H1 (cell line): ENCODE measurements around the gene PROK1. TPM values are rescaled to one million over a fixed set of nuclear protein-coding genes. Genes with fewer than 3 reads are reported as not detected.
A peak's percentile ranks its signal among the peaks of the same experiment; 100 is the strongest.

Experiments
- CTCF ChIA-PET: fragments of 300-600 bp; sonication (Branson Sonifier 250); formaldehyde crosslinking; loops from one replicate; lab custom pipeline; 2021; ENCODE audit not compliant: partially characterized antibody; lab: Charles Lee
- POLR2A ChIA-PET: fragments of 300-600 bp; sonication (Branson Sonifier 250); formaldehyde crosslinking; loops from one replicate; lab custom pipeline; 2021; ENCODE audit warnings: inconsistent platforms; ENCODE audit not compliant: partially characterized antibody; lab: Charles Lee
- DNase-seq, 2 experiments: peaks; one replicate each; pipeline versions ENCODE4 v3.0.0 to v3.0.0-alpha.2; 2010 to 2022; ENCODE audit warnings: low spot score in 2 of 2, low read depth in 1 of 2, mixed read lengths in 1 of 2
- FAIRE-seq: peaks from 2 replicates; lab custom pipeline; 2011; peaks lifted over from hg19 to GRCh38; lab: Jason Lieb, UNC
- H2AFZ ChIP-seq: 2 replicates; pipeline ENCODE4 v1.8.1; 2012; ENCODE audit warnings: low read length, inconsistent platforms
- H2AK5ac ChIP-seq: 2 replicates; pipeline ENCODE4 v1.6.1; 2013; ENCODE audit warnings: low read depth, low read length
- H2BK120ac ChIP-seq: replicated peaks from 2 replicates; pipeline ENCODE3; 2013; ENCODE audit warnings: low read depth, low read length, inconsistent platforms
- H2BK12ac ChIP-seq: 2 replicates; pipeline ENCODE4 v1.6.1; 2013; ENCODE audit warnings: low read depth, low read length
- H2BK15ac ChIP-seq: 2 replicates; pipeline ENCODE4 v1.6.1; 2013; ENCODE audit warnings: low read length
- H2BK20ac ChIP-seq: 2 replicates; pipeline ENCODE4 v1.6.1; 2013; ENCODE audit warnings: low read length
- H2BK5ac ChIP-seq: 2 replicates; pipeline ENCODE4 v1.6.1; 2013; ENCODE audit warnings: low read depth, low read length
- H3K14ac ChIP-seq: 2 replicates; pipeline ENCODE4 v1.6.1; 2013; ENCODE audit warnings: inconsistent platforms; ENCODE audit not compliant: insufficient read length
- H3K18ac ChIP-seq: 2 replicates; pipeline ENCODE4 v1.6.1; 2013; ENCODE audit warnings: low read length; ENCODE audit errors: extremely low read depth
- H3K23ac ChIP-seq: 2 replicates; pipeline ENCODE4 v1.6.1; 2013; ENCODE audit warnings: inconsistent platforms; ENCODE audit not compliant: insufficient read length
- H3K23me2 ChIP-seq: 2 replicates; pipeline ENCODE4 v1.6.1; 2013; ENCODE audit warnings: low read depth, low read length
- H3K27ac ChIP-seq: 2 replicates; pipeline ENCODE4 v1.6.1; 2011; ENCODE audit warnings: low read depth, low read length, inconsistent platforms
- H3K27me3 ChIP-seq, 4 experiments: replicated peaks in 1 of 4; 1 replicate in 1 of 4; 2 replicates in 3 of 4; pipeline versions ENCODE4 v1.6.1 to v1.8.1; 2011 to 2013; ENCODE audit warnings: low read length in 3 of 4, mild to moderate bottlenecking in 3 of 4, inconsistent platforms in 2 of 4, mixed read lengths in 2 of 4, moderate library complexity in 1 of 4; ENCODE audit not compliant: control insufficient read depth in 3 of 4, insufficient read depth in 3 of 4; ENCODE audit errors: extremely low read depth in 1 of 4
- H3K36me3 ChIP-seq, 4 experiments: 2 replicates each; pipeline versions ENCODE4 v1.6.1 to v1.8.1; 2011 to 2013; ENCODE audit warnings: mild to moderate bottlenecking in 4 of 4, low read length in 3 of 4, moderate library complexity in 2 of 4, control low read depth in 1 of 4, inconsistent platforms in 1 of 4; ENCODE audit not compliant: insufficient read depth in 4 of 4, control insufficient read depth in 2 of 4
- H3K4ac ChIP-seq: replicated peaks from 2 replicates; pipeline ENCODE3; 2013; ENCODE audit warnings: low read length, low read depth, mixed read lengths, inconsistent platforms; ENCODE audit not compliant: insufficient read length
- H3K4me1 ChIP-seq, 4 experiments: replicated peaks in 1 of 4; 1 replicate in 1 of 4; 2 replicates in 3 of 4; pipeline versions ENCODE4 v1.6.1 to v1.8.1; 2011 to 2013; ENCODE audit warnings: low read length in 3 of 4, inconsistent platforms in 2 of 4, mixed read lengths in 1 of 4; ENCODE audit not compliant: insufficient read depth in 4 of 4, control insufficient read depth in 3 of 4
- H3K4me2 ChIP-seq, 2 experiments: 2 replicates each; pipeline versions ENCODE4 v1.6.1 to v1.8.1; 2011 to 2013; ENCODE audit warnings: low read depth in 2 of 2, low read length in 2 of 2, control low read depth in 1 of 2, inconsistent platforms in 1 of 2, mild to moderate bottlenecking in 1 of 2; ENCODE audit not compliant: insufficient read depth in 1 of 2
- H3K4me3 ChIP-seq, 4 experiments: fragments of 200-600, 300-600 bp in 1 of 4; sonication (generic), shearing (Covaris generic), sonication (Bioruptor Twin) in 1 of 4; 2 replicates each; pipeline versions ENCODE4 v1.5.1 to v1.8.1; 2011 to 2016; ENCODE audit warnings: low read length in 4 of 4, low read depth in 3 of 4, control low read depth in 2 of 4, inconsistent platforms in 2 of 4, mild to moderate bottlenecking in 2 of 4, mixed read lengths in 1 of 4, moderate library complexity in 1 of 4; ENCODE audit not compliant: insufficient read depth in 2 of 4; ENCODE audit errors: extremely low read depth in 1 of 4
- H3K56ac ChIP-seq: replicated peaks from 2 replicates; pipeline ENCODE3; 2013; ENCODE audit warnings: low read depth, mild to moderate bottlenecking, mixed read lengths, low read length, inconsistent platforms; ENCODE audit not compliant: insufficient read length
- H3K79me1 ChIP-seq: 2 replicates; pipeline ENCODE4 v1.6.1; 2013; ENCODE audit warnings: low read depth, low read length, control low read depth
- H3K79me2 ChIP-seq, 2 experiments: 2 replicates each; pipeline versions ENCODE4 v1.6.1 to v1.8.1; 2012 to 2013; ENCODE audit warnings: low read length in 2 of 2, mild to moderate bottlenecking in 2 of 2, inconsistent platforms in 1 of 2; ENCODE audit not compliant: insufficient read depth in 2 of 2, control insufficient read depth in 1 of 2
- H3K9ac ChIP-seq, 4 experiments: replicated peaks in 1 of 4; 1 replicate in 1 of 4; 2 replicates in 3 of 4; pipeline versions ENCODE4 v1.6.1 to v1.8.1; 2011 to 2013; ENCODE audit warnings: low read depth in 3 of 4, low read length in 3 of 4, control low read depth in 2 of 4, mild to moderate bottlenecking in 2 of 4, moderate library complexity in 2 of 4, inconsistent platforms in 1 of 4; ENCODE audit errors: extremely low read depth in 1 of 4
- H3K9me3 ChIP-seq, 2 experiments: 2 replicates each; pipeline versions ENCODE4 v1.6.1 to v1.8.1; 2012 to 2013; ENCODE audit warnings: mild to moderate bottlenecking in 2 of 2, moderate library complexity in 2 of 2, control low read depth in 1 of 2, inconsistent platforms in 1 of 2, low read depth in 1 of 2, low read length in 1 of 2, mixed read lengths in 1 of 2; ENCODE audit not compliant: insufficient read depth in 2 of 2
- H4K20me1 ChIP-seq, 2 experiments: replicated peaks in 1 of 2; 2 replicates each; pipeline versions ENCODE3 to v1.8.1; 2011 to 2013; ENCODE audit warnings: inconsistent platforms in 2 of 2, low read length in 2 of 2, mild to moderate bottlenecking in 1 of 2; ENCODE audit not compliant: insufficient read depth in 2 of 2, control insufficient read depth in 1 of 2
- H4K5ac ChIP-seq: 2 replicates; pipeline ENCODE4 v1.6.1; 2013; ENCODE audit warnings: low read length, low read depth, mixed read lengths, inconsistent platforms; ENCODE audit not compliant: insufficient read length
- H4K8ac ChIP-seq: 2 replicates; pipeline ENCODE4 v1.8.0; 2013; ENCODE audit warnings: mild to moderate bottlenecking, moderate library complexity, low read length, inconsistent platforms; ENCODE audit not compliant: insufficient read depth; ENCODE audit errors: extremely low read depth
- H4K91ac ChIP-seq: replicated peaks from 2 replicates; pipeline ENCODE3; 2013; ENCODE audit warnings: low read length, mixed read lengths, inconsistent platforms; ENCODE audit not compliant: insufficient read length
- CHD1 ChIP-seq: IDR thresholded peaks from 2 replicates; pipeline ENCODE4 v1.6.1; 2012; ENCODE audit warnings: low read depth, low read length, improper control_type of control experiment
- CREB1 ChIP-seq: IDR thresholded peaks from 2 replicates; pipeline ENCODE4 v1.6.1; 2012; ENCODE audit warnings: inconsistent platforms
- CTCF ChIP-seq, 3 experiments: IDR thresholded peaks; 1 replicate in 2 of 3; 2 replicates in 1 of 3; pipeline versions ENCODE4 v1.5.1 to v1.6.1; 2011; ENCODE audit warnings: low read length in 3 of 3, mild to moderate bottlenecking in 3 of 3, inconsistent platforms in 2 of 3, low read depth in 1 of 3, moderate library complexity in 1 of 3; ENCODE audit not compliant: insufficient read depth in 1 of 3; ENCODE audit errors: control extremely low read depth in 1 of 3
- POLR2A ChIP-seq, 2 experiments: IDR thresholded peaks; 1 replicate in 1 of 2; 2 replicates in 1 of 2; pipeline ENCODE4 v1.6.1; 2011; ENCODE audit warnings: low read depth in 2 of 2, low read length in 2 of 2, mild to moderate bottlenecking in 2 of 2; ENCODE audit errors: control extremely low read depth in 1 of 2
- WGBS, 2 experiments: shearing (Covaris generic) in 1 of 2; methylation state at CpG; one replicate each; pipeline versions ENCODE4 v1.1.6 to v1.1.7; 2013 to 2015; ENCODE audit warnings: low lambda C conversion rate in 2 of 2, mixed read lengths in 2 of 2, inconsistent platforms in 1 of 2, low coverage in 1 of 2, missing lambda C conversion rate in 1 of 2; ENCODE audit not compliant: insufficient replicate concordance in 2 of 2, insufficient coverage in 1 of 2, insufficient read length in 1 of 2; ENCODE audit errors: extremely low coverage in 1 of 2, missing lambda C conversion rate in 1 of 2; 5-methylcytosine and 5-hydroxymethylcytosine counted together
- polyA plus RNA-seq, 7 experiments: library from polyadenylated mRNA; depleted of rRNA in 3 of 7; stranded (reverse) in 5 of 7; unstranded in 2 of 7; fragments of >200 nt in 5 of 7; fragments of 200-250 nt in 2 of 7; gene quantifications; 1 replicate in 5 of 7; 2 replicates in 1 of 7; 4 replicates in 1 of 7; pipeline versions ENCODE4 v1.2.1 to v1.2.3, GENCODE V29; 2011 to 2013; ENCODE audit warnings: missing spikeins in 2 of 7, mixed read lengths in 2 of 7
- total RNA-seq: library from RNA; stranded (reverse); fragmentation: NEBNext Ultra II Directional; extraction: Animal tissue kit (Norgen Biotek cat#: 25700); gene quantifications from 2 replicates; pipeline ENCODE4 v1.2.1, GENCODE V29; 2021

The PROK1 gene
- total and polyA plus RNA-seq, 2 of the 8 experiments (the other 6 are each of a cell fraction or from before 2014, with no cell fraction given): 0.12 TPM; not detected in 1

- Histone ChIP-seq H2BK15ac (no peak overlapping the region), H2BK120ac (no peak overlapping the region), H3K4ac (no peak overlapping the region), H2BK20ac (no peak overlapping the region), H3K27me3 (no peaks in the 10 kb centered on the region; a peak in 2 of 7 replicates), H3K79me1 (no peaks in the 10 kb centered on the region), H3K4me3 (no peak overlapping the region), H3K23ac (no peak overlapping the region), H3K18ac (peak overlapping the region; percentile 38; the same call in 1 of the 2 replicates), H2AK5ac (no peak overlapping the region), H3K36me3 (no peaks in the 10 kb centered on the region), H2AFZ (peak overlapping the region; percentile 36), H3K27ac (no peak overlapping the region), H3K4me2 (peak overlapping the region in 1 of 2 experiments; percentile 15; a peak in 1 of 4 replicates), H3K9me3 (no peaks in the 10 kb centered on the region), H3K23me2 (no peaks in the 10 kb centered on the region), H3K4me1 (peaks cover 6 to 14% (median 10%) of the 10 kb centered on the region in 4 experiments), H3K56ac (no peak overlapping the region), H4K91ac (no peak overlapping the region), H2BK12ac (0 out of 2 replicates have a peak overlapping the region, but pooled peaks have one; percentile 27), H3K79me2 (no peaks in the 10 kb centered on the region), H4K5ac (no peak overlapping the region), H4K8ac (no peak overlapping the region), H3K9ac (no peak overlapping the region), H4K20me1 (no peaks in the 10 kb centered on the region), H2BK5ac (0 out of 2 replicates have a peak overlapping the region, but pooled peaks have one; percentile 35), H3K14ac (no peak overlapping the region)
- 68% methylated on average over 17 of the region's 18 CpGs; no CpG with 5 or more reads in 1 of the 2 experiments for WGBS, 2 experiments
- ChIA-PET CTCF (interaction anchor here (0.8 to 8.5 kb wide), 18 partner anchors 9 to 429 kb away, joined by 3 to 126 read pairs (median 4); no protein-coding TSS in a partner anchor), POLR2A (no interaction called here)
- no peak for TF ChIP-seq CREB1
- peak; percentile 13 to 31 (median 28); a peak in 3 of 4 replicates for TF ChIP-seq CTCF (IDR thresholded peaks at IDR 0.05; ENCODE audit: control extremely low read depth in 1 of 3, insufficient read depth in 1 of 3, low read depth in 1 of 3, low read length in 3 of 3)
- no peak for TF ChIP-seq POLR2A (IDR thresholded peaks at IDR 0.05; ENCODE audit: control extremely low read depth in 1 of 2, low read depth in 2 of 2, low read length in 2 of 2)
- TF ChIP-seq CHD1: no peak
- FAIRE-seq (no peak), DNase-seq (no peak)
These were observed 31.8 kb downstream of the PROK1 start for GRCh38 chr1:110482662-110483307.
